Right lobe of liver (tissue), 6 donors: ENCODE data around the gene PPP1R14B. TPM values are rescaled to one million over a fixed set of nuclear protein-coding genes. Genes with fewer than 3 reads are reported as not detected.
A peak's percentile ranks its signal among the peaks of the same experiment; 100 is the strongest.

Experiments
- ATAC-seq, 4 donors: fragments of 200-7000 bp; cut with Tn5 transposase; one replicate each; pipeline ENCODE4 v1.9.1; 2020; ENCODE audit warnings: mild to moderate bottlenecking in 4 of 4, moderate library complexity in 4 of 4
- DNase-seq, 3 donors: peaks; one replicate each; pipeline ENCODE4 v3.0.0-alpha.2; 2020
- H3K27ac ChIP-seq, 3 donors: fragments of 200-600 bp; one replicate each; pipeline ENCODE4 v1.8.0; 2022
- H3K27me3 ChIP-seq, 2 donors: fragments of 200-600 bp; one replicate each; pipeline ENCODE4 v1.8.0; 2022
- H3K36me3 ChIP-seq, 4 donors: fragments of 200-600 bp; sonication (generic) in 1 of 4; one replicate each; pipeline versions ENCODE4 v1.5.1 to v1.8.0; 2017 to 2022; ENCODE audit warnings: control low read depth in 1 of 4
- H3K4me1 ChIP-seq, 4 donors: fragments of 200-600 bp; sonication (generic) in 1 of 4; one replicate each; pipeline versions ENCODE4 v1.5.1 to v1.8.0; 2017 to 2022; ENCODE audit warnings: control low read depth in 1 of 4
- H3K4me3 ChIP-seq, 3 donors: fragments of 200-600 bp; one replicate each; pipeline ENCODE4 v1.8.0; 2022
- H3K9me3 ChIP-seq, 4 donors: fragments of 200-600 bp; sonication (generic) in 1 of 4; one replicate each; pipeline versions ENCODE4 v1.5.1 to v1.8.0; 2017 to 2022; ENCODE audit warnings: control low read depth in 1 of 4
- CTCF ChIP-seq, 4 donors: fragments of 200-600 bp in 3 of 4; fragments of 450-650 bp in 1 of 4; IDR thresholded peaks; one replicate each; pipeline versions ENCODE4 v1.5.1 to v1.8.0; 2016 to 2022; ENCODE audit warnings: antibody characterized with exemption in 4 of 4, mild to moderate bottlenecking in 2 of 4
- POLR2A ChIP-seq: fragments of 450-650 bp; IDR thresholded peaks from one replicate; pipeline ENCODE4 v1.6.1; 2017; ENCODE audit warnings: antibody characterized with exemption, mild to moderate bottlenecking
- WGBS: methylation state at CpG from one replicate; pipeline ENCODE4 v1.1.6; 2018; ENCODE audit warnings: low coverage, low lambda C conversion rate; ENCODE audit not compliant: insufficient coverage; ENCODE audit errors: missing lambda C conversion rate; 5-methylcytosine and 5-hydroxymethylcytosine counted together
- intact Hi-C, 2 donors: fragments of 100-400 bp; cut with DNase I; formaldehyde crosslinking; loops; one replicate each; pipeline versions ENCODE4 v1.11.2 to v1.14.1; 2022
- total RNA-seq, 6 experiments: library from RNA; depleted of rRNA in 2 of 6; stranded (reverse); fragments of >200 nt in 2 of 6; fragmentation: NEBNext Ultra II Directional in 3 of 6; extraction: Animal tissue kit (Norgen Biotek cat#: 25700) in 3 of 6; gene quantifications; one replicate each; pipeline versions ENCODE4 v1.1.0 to v1.2.4, GENCODE V29; 2016 to 2023
- donor health status: DM: no; HTN: yes; CAD: no.
- donor health status: DM: no; HTN: no; CAD: no.
- donor health status: DM: no; HTN: no; CAD: no.
- donor health status: DM: no; HTN: yes; CAD: no.
- donor health status: DM: no; HTN: yes; CAD: no.

The PPP1R14B gene
- total RNA-seq, 6 experiments from 2014 or later: 34.1 to 90.3 (median 49.7) TPM

GRCh38 chr11:64275841-64276240, 29.1 kb upstream of the PPP1R14B start:
- no peak for TF ChIP-seq POLR2A
- no peak for TF ChIP-seq CTCF (IDR thresholded peaks at IDR 0.05)

GRCh38 chr11:64275031-64275800, 28.5 kb upstream of the PPP1R14B start:
- ATAC-seq (no peak), DNase-seq (no peak)
- Histone ChIP-seq H3K9me3 (no peaks in the 10 kb centered on the region), H3K27ac (no peak overlapping the region), H3K4me1 (peaks cover 0 to 23% (median 10%) of the 10 kb centered on the region in 4 donors), H3K4me3 (no peak overlapping the region), H3K36me3 (peaks cover 0 to 14% (median 2%) of the 10 kb centered on the region in 4 donors), H3K27me3 (no peaks in the 10 kb centered on the region)
- WGBS: 93% methylated on average over 5 of the region's 15 CpGs
- intact Hi-C loops: no loop called here
- TF ChIP-seq POLR2A (no peak), CTCF (IDR thresholded peaks at IDR 0.05) (no peak)

More at GRCh38 chr11:64275841-64276240, 29.1 kb upstream of the PPP1R14B start:
- H3K27me3 ChIP-seq: no peaks in the 10 kb centered on the region
- H3K27ac ChIP-seq: no peak overlapping the region
- no peak for ATAC-seq
- 75% methylated on average over 1 of the region's 2 CpGs for WGBS
- no peak overlapping the region for H3K4me3 ChIP-seq
- DNase-seq: no peak
- peaks cover 0 to 14% (median 2%) of the 10 kb centered on the region in 4 donors for H3K36me3 ChIP-seq
- peaks cover 0 to 23% (median 10%) of the 10 kb centered on the region in 4 donors for H3K4me1 ChIP-seq
- H3K9me3 ChIP-seq: no peaks in the 10 kb centered on the region
- intact Hi-C loops: no loop called here

GRCh38 chr11:64269540-64270220, 22.9 kb upstream of the PPP1R14B start:
- Histone ChIP-seq H3K4me1 (peaks cover 0 to 34% (median 17%) of the 10 kb centered on the region in 4 donors), H3K36me3 (no peaks in the 10 kb centered on the region), H3K27ac (peak overlapping the region; percentile 91 to 92 (median 91)), H3K4me3 (peak overlapping the region; percentile 81 to 94 (median 92)), H3K9me3 (no peaks in the 10 kb centered on the region), H3K27me3 (no peaks in the 10 kb centered on the region)
- ATAC-seq (peak; percentile 78 to 87 (median 82)), DNase-seq (peak; percentile 97 to 99 (median 98))
- TF ChIP-seq POLR2A (peak; percentile 50), CTCF (IDR thresholded peaks at IDR 0.05) (peak in 1 of 4 donors; percentile 21)
- intact Hi-C loops: no loop called here
- WGBS: 0% methylated on average over 5 of the region's 58 CpGs

- DNase-seq (peak; percentile 71 to 78 (median 71)), ATAC-seq (peak; percentile 2 to 15 (median 3))
- WGBS: 0% methylated on average over 4 of the region's 34 CpGs
- no peaks in the 10 kb centered on the region for H3K9me3 ChIP-seq
- H3K4me1 ChIP-seq: peaks cover 0 to 33% (median 17%) of the 10 kb centered on the region in 4 donors
- H3K36me3 ChIP-seq: no peaks in the 10 kb centered on the region
- peak overlapping the region; percentile 91 to 92 (median 91) for H3K27ac ChIP-seq
- TF ChIP-seq POLR2A (no peak), CTCF (IDR thresholded peaks at IDR 0.05) (no peak)
- H3K27me3 ChIP-seq: no peaks in the 10 kb centered on the region
- intact Hi-C loops: no loop called here
- H3K4me3 ChIP-seq: peak overlapping the region; percentile 81 to 94 (median 92)
These were observed 22.3 kb upstream of the PPP1R14B start for GRCh38 chr11:64268893-64269539.
